ENCODE results near the gene NR6A1.

DNA sequence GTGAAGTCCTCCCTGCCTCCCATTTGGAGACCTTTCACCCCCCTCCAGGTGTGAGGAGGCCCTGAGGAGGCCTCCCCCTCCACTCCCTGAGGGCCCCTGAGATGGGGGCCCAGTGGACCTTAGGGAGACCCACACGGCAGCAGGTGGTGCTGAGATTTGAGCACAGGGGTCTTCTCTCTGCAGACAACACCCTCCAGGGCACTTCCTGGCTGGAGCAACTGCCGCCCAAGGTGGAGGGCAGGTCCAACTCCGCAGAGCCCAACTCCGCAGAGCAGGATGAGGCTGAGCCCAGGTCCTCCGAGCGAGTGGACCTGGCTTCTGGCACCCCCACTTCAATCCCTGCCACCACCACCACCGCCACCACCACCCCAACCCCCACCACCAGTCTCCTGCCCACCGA lies 32.8 kb upstream of the NR6A1 start:
- TF ChIP-seq, protein P1, sequence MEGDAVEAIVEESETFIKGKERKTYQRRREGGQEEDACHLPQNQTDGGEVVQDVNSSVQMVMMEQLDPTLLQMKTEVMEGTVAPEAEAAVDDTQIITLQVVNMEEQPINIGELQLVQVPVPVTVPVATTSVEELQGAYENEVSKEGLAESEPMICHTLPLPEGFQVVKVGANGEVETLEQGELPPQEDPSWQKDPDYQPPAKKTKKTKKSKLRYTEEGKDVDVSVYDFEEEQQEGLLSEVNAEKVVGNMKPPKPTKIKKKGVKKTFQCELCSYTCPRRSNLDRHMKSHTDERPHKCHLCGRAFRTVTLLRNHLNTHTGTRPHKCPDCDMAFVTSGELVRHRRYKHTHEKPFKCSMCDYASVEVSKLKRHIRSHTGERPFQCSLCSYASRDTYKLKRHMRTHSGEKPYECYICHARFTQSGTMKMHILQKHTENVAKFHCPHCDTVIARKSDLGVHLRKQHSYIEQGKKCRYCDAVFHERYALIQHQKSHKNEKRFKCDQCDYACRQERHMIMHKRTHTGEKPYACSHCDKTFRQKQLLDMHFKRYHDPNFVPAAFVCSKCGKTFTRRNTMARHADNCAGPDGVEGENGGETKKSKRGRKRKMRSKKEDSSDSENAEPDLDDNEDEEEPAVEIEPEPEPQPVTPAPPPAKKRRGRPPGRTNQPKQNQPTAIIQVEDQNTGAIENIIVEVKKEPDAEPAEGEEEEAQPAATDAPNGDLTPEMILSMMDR (conservative IDR thresholded peaks at IDR 0.05; ENCODE audit: low read depth in 2 of 2): no peak
- no peak for TF ChIP-seq CREB1 (CRISPR knock-in tag; IDR thresholded peaks at IDR 0.05; ENCODE audit: low read depth)
- no peak for TF ChIP-seq EZH2 (IDR thresholded peaks at IDR 0.05; ENCODE audit: low read depth, unreplicated experiment)
- no peak for TF ChIP-seq EZH2phosphoT487 (IDR thresholded peaks at IDR 0.05; ENCODE audit: unreplicated experiment)
- no peak for TF ChIP-seq JUNB (IDR thresholded peaks at IDR 0.05; ENCODE audit: unreplicated experiment)
